HEK293 (cell line): Measurements from ENCODE around the gene NEURL2.

ENCODE experiments used
- EGR2 ChIP-seq: fragments of 450-650 bp; formaldehyde crosslinking; IDR thresholded peaks from 2 replicates; pipeline ENCODE4 v1.5.1; 2016; ENCODE audit warnings: low read depth, missing biosample characterization, missing genetic modification characterization
- KLF1 ChIP-seq: fragments of 450-650 bp; formaldehyde crosslinking; IDR thresholded peaks from 2 replicates; pipeline ENCODE4 v1.5.1; 2016; ENCODE audit warnings: missing biosample characterization, missing genetic modification characterization
- MEIS1 ChIP-seq: sonication (generic); formaldehyde crosslinking; IDR thresholded peaks from 2 replicates; pipeline ENCODE4 v1.8.1; 2022; ENCODE audit warnings: missing genetic modification reagents, mild to moderate bottlenecking, borderline replicate concordance
- MYNN ChIP-seq: fragments of 450-650 bp; formaldehyde crosslinking; IDR thresholded peaks from 2 replicates; pipeline ENCODE4 v1.5.1; 2016; ENCODE audit warnings: missing biosample characterization, missing genetic modification characterization, borderline replicate concordance
- PRDM10 ChIP-seq: fragments of 450-650 bp; formaldehyde crosslinking; IDR thresholded peaks from 2 replicates; pipeline ENCODE4 v1.5.1; 2016; ENCODE audit warnings: missing biosample characterization, missing genetic modification characterization
- PRDM6 ChIP-seq: fragments of 450-650 bp; formaldehyde crosslinking; IDR thresholded peaks from 2 replicates; pipeline ENCODE4 v1.5.1; 2017; ENCODE audit warnings: missing biosample characterization, missing genetic modification characterization
- SP3 ChIP-seq: fragments of 450-650 bp; formaldehyde crosslinking; IDR thresholded peaks from 2 replicates; pipeline ENCODE4 v1.5.1; 2016; ENCODE audit warnings: missing biosample characterization, missing genetic modification characterization
- ZBTB11 ChIP-seq: fragments of 450-650 bp; formaldehyde crosslinking; conservative IDR thresholded peaks from 2 replicates; pipeline ENCODE4 v1.5.1; 2016; ENCODE audit warnings: low read depth, missing biosample characterization, missing genetic modification characterization
- ZFP69B ChIP-seq: fragments of 450-650 bp; formaldehyde crosslinking; IDR thresholded peaks from 2 replicates; pipeline ENCODE4 v1.5.1; 2016; ENCODE audit warnings: missing biosample characterization, missing genetic modification characterization
- ZNF121 ChIP-seq: fragments of 450-650 bp; formaldehyde crosslinking; IDR thresholded peaks from 2 replicates; pipeline ENCODE4 v1.5.1; 2016; ENCODE audit warnings: missing biosample characterization, missing genetic modification characterization
- ZNF350 ChIP-seq: fragments of 450-650 bp; formaldehyde crosslinking; IDR thresholded peaks from 2 replicates; pipeline ENCODE4 v1.5.0; 2017; ENCODE audit warnings: missing biosample characterization, mild to moderate bottlenecking, missing genetic modification characterization
- ZNF514 ChIP-seq: fragments of 450-650 bp; formaldehyde crosslinking; IDR thresholded peaks from 2 replicates; pipeline ENCODE4 v1.5.1; 2016; ENCODE audit warnings: missing biosample characterization, missing genetic modification characterization
- ZNF544 ChIP-seq: fragments of 450-650 bp; formaldehyde crosslinking; IDR thresholded peaks from 2 replicates; pipeline ENCODE4 v1.5.0; 2017; ENCODE audit warnings: missing biosample characterization, missing genetic modification characterization
- ZNF596 ChIP-seq: fragments of 450-650 bp; IDR thresholded peaks from 2 replicates; pipeline ENCODE4 v1.5.0; 2018; ENCODE audit warnings: missing biosample characterization, mild to moderate bottlenecking, missing genetic modification characterization, moderate library complexity
- ZNF600 ChIP-seq: fragments of 450-650 bp; formaldehyde crosslinking; IDR thresholded peaks from 2 replicates; pipeline ENCODE4 v1.5.1; 2016; ENCODE audit warnings: missing biosample characterization, missing genetic modification characterization
- ZNF610 ChIP-seq: fragments of 450-650 bp; formaldehyde crosslinking; IDR thresholded peaks from 2 replicates; pipeline ENCODE4 v1.5.1; 2016; ENCODE audit warnings: missing biosample characterization, missing genetic modification characterization, borderline replicate concordance
- ZNF621 ChIP-seq: fragments of 450-650 bp; formaldehyde crosslinking; IDR thresholded peaks from 2 replicates; pipeline ENCODE4 v1.5.1; 2017; ENCODE audit warnings: missing biosample characterization, missing genetic modification characterization
- ZNF624 ChIP-seq: fragments of 450-650 bp; formaldehyde crosslinking; IDR thresholded peaks from 2 replicates; pipeline ENCODE4 v1.5.1; 2017; ENCODE audit warnings: missing biosample characterization, missing genetic modification characterization
- ZNF677 ChIP-seq: fragments of 450-650 bp; IDR thresholded peaks from 2 replicates; pipeline ENCODE4 v1.5.0; 2018; ENCODE audit warnings: missing biosample characterization, mild to moderate bottlenecking, missing genetic modification characterization, moderate library complexity
- ZNF768 ChIP-seq: fragments of 450-650 bp; formaldehyde crosslinking; IDR thresholded peaks from 2 replicates; pipeline ENCODE4 v1.5.1; 2018; ENCODE audit warnings: missing biosample characterization, mild to moderate bottlenecking, missing genetic modification characterization
- ZNF776 ChIP-seq: fragments of 450-650 bp; formaldehyde crosslinking; IDR thresholded peaks from 2 replicates; pipeline ENCODE4 v1.5.0; 2017; ENCODE audit warnings: missing biosample characterization, missing genetic modification characterization, borderline replicate concordance
- TF ChIP-seq, protein P1 (sequence below): fragments of 450-650 bp; formaldehyde crosslinking; IDR thresholded peaks from 2 replicates; pipeline ENCODE4 v1.5.1; 2016; ENCODE audit warnings: missing biosample characterization, missing genetic modification characterization
- TF ChIP-seq, protein P2 (sequence below): fragments of 450-650 bp; formaldehyde crosslinking; IDR thresholded peaks from 2 replicates; pipeline ENCODE4 v1.5.1; 2016; ENCODE audit warnings: missing biosample characterization, missing genetic modification characterization
- TF ChIP-seq, protein P3 (sequence below): fragments of 450-650 bp; IDR thresholded peaks from 2 replicates; pipeline ENCODE4 v1.5.1; 2018; ENCODE audit warnings: missing biosample characterization, missing genetic modification characterization

Gene NEURL2

DNA sequence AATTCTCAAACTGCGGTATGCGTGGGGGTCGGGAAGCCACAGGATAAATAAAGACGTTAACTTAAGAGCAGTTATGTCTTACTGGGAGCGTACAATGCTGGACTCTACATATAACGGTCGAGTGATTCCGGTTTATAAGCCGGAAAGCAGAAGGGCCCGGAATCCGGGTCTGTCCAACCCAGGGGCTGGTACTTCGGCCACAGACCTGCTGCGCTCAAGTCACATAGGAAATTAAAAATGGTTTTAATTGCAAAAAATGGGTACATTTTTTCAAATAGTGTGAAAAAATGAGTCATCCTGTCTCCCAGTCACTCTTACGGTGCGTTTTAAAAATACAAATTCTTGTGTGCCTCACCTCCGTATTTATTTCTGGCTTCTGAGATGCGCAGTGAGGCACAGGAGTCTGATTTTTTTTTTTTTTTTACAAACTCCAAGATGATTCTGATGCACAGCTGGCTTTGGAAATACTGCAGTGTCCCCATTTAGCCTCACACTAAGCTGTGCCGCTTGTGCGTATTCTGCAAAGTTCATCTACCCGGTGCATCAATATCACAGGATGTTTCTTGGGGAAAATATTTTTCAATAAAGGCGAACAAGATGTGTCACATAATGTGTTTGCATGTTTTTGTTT lies 44.5 kb upstream of the NEURL2 start (continued):
- TF ChIP-seq PRDM10 (tag by site-specific recombination), result peak; percentile 60
- TF ChIP-seq ZNF621 (tag by site-specific recombination), result no peak
- TF ChIP-seq ZFP69B, result no peak
- no peak for TF ChIP-seq MEIS1
- no peak for TF ChIP-seq ZNF768 (tag by site-specific recombination)
- TF ChIP-seq ZNF596 (tag by site-specific recombination), result no peak
- TF ChIP-seq ZBTB11 (tag by site-specific recombination), result peak; percentile 43
- no peak for TF ChIP-seq SP3 (tag by site-specific recombination)
- TF ChIP-seq KLF1 (tag by site-specific recombination), result no peak
- TF ChIP-seq ZNF624, result no peak
- no peak for TF ChIP-seq ZNF776 (tag by site-specific recombination)
- no peak for TF ChIP-seq MYNN (tag by site-specific recombination)
- peak; percentile 46 for TF ChIP-seq EGR2 (tag by site-specific recombination)
- no peak for TF ChIP-seq ZNF677
- TF ChIP-seq ZNF514 (tag by site-specific recombination), result no peak
- TF ChIP-seq, protein P1, sequence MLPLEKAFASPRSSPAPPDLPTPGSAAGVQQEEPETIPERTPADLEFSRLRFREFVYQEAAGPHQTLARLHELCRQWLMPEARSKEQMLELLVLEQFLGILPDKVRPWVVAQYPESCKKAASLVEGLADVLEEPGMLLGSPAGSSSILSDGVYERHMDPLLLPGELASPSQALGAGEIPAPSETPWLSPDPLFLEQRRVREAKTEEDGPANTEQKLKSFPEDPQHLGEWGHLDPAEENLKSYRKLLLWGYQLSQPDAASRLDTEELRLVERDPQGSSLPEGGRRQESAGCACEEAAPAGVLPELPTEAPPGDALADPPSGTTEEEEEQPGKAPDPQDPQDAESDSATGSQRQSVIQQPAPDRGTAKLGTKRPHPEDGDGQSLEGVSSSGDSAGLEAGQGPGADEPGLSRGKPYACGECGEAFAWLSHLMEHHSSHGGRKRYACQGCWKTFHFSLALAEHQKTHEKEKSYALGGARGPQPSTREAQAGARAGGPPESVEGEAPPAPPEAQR (tag by site-specific recombination), result no peak
- TF ChIP-seq ZNF121 (tag by site-specific recombination), result no peak
- peak; percentile 76 for TF ChIP-seq PRDM6 (tag by site-specific recombination)
- TF ChIP-seq, protein P2, sequence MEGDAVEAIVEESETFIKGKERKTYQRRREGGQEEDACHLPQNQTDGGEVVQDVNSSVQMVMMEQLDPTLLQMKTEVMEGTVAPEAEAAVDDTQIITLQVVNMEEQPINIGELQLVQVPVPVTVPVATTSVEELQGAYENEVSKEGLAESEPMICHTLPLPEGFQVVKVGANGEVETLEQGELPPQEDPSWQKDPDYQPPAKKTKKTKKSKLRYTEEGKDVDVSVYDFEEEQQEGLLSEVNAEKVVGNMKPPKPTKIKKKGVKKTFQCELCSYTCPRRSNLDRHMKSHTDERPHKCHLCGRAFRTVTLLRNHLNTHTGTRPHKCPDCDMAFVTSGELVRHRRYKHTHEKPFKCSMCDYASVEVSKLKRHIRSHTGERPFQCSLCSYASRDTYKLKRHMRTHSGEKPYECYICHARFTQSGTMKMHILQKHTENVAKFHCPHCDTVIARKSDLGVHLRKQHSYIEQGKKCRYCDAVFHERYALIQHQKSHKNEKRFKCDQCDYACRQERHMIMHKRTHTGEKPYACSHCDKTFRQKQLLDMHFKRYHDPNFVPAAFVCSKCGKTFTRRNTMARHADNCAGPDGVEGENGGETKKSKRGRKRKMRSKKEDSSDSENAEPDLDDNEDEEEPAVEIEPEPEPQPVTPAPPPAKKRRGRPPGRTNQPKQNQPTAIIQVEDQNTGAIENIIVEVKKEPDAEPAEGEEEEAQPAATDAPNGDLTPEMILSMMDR (tag by site-specific recombination), result no peak
- no peak for TF ChIP-seq ZNF544
- no peak for TF ChIP-seq ZNF610 (tag by site-specific recombination)
- peak; percentile 19; the same call in 1 of the 2 replicates for TF ChIP-seq ZNF600 (tag by site-specific recombination)
- TF ChIP-seq ZNF350 (tag by site-specific recombination), result no peak
- TF ChIP-seq, protein P3, sequence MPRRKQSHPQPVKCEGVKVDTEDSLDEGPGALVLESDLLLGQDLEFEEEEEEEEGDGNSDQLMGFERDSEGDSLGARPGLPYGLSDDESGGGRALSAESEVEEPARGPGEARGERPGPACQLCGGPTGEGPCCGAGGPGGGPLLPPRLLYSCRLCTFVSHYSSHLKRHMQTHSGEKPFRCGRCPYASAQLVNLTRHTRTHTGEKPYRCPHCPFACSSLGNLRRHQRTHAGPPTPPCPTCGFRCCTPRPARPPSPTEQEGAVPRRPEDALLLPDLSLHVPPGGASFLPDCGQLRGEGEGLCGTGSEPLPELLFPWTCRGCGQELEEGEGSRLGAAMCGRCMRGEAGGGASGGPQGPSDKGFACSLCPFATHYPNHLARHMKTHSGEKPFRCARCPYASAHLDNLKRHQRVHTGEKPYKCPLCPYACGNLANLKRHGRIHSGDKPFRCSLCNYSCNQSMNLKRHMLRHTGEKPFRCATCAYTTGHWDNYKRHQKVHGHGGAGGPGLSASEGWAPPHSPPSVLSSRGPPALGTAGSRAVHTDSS, result no peak
